NCI-H1436 (cell line): Measurements from ENCODE around the gene GBE1.

Experiments
- DNase-seq: peaks from one replicate; lab custom pipeline; 2025; lab: John Stamatoyannopoulos, UW

GBE1 gene

GRCh38 chr3:81468391-81468790, 293.1 kb downstream of the GBE1 start:
- no peak for DNase-seq

- no peak for DNase-seq
Observed at GRCh38 chr3:81466201-81466560, 295.3 kb downstream of the GBE1 start.

GRCh38 chr3:81465510-81466200, 295.8 kb downstream of the GBE1 start:
- DNase-seq = no peak

- no peak for DNase-seq
Observed at GRCh38 chr3:81463781-81464180, 297.7 kb downstream of the GBE1 start.

GRCh38 chr3:81462921-81463320, 298.5 kb downstream of the GBE1 start:
- DNase-seq = no peak

GRCh38 chr3:81459733-81460132, 301.7 kb downstream of the GBE1 start:
- no peak for DNase-seq

- DNase-seq = no peak
Observed at GRCh38 chr3:81452418-81452817, 309.0 kb downstream of the GBE1 start.

- DNase-seq = no peak
Observed at GRCh38 chr3:81451611-81452010, 309.8 kb downstream of the GBE1 start.

- no peak for DNase-seq
Observed at GRCh38 chr3:81451140-81451539, 310.3 kb downstream of the GBE1 start.

- no peak for DNase-seq
Observed at GRCh38 chr3:81446806-81447205, 314.6 kb downstream of the GBE1 start.

- no peak for DNase-seq
Observed at GRCh38 chr3:81445712-81446111, 315.7 kb downstream of the GBE1 start.

- no peak for DNase-seq
Observed at GRCh38 chr3:81444817-81445460, 316.5 kb downstream of the GBE1 start.

GRCh38 chr3:81443958-81444357, 317.5 kb downstream of the GBE1 start:
- DNase-seq = no peak

- no peak for DNase-seq
Observed at GRCh38 chr3:81443457-81443782, 318.0 kb downstream of the GBE1 start.

GRCh38 chr3:81442758-81443456, 318.5 kb downstream of the GBE1 start:
- no peak for DNase-seq

- no peak for DNase-seq
Observed at GRCh38 chr3:81440661-81441060, 320.8 kb downstream of the GBE1 start.
